SU-DHL-6 (cell line): ENCODE results near the gene PANX2.

ENCODE experiments used
- H2AFZ ChIP-seq: fragments of 200-600 bp; sonication (generic); 2 replicates; pipeline ENCODE4 v1.6.1; 2014; ENCODE audit warnings: low read depth, mild to moderate bottlenecking, moderate library complexity, mixed read lengths, antibody characterized with exemption, low read length; ENCODE audit not compliant: severe bottlenecking
- H3F3A ChIP-seq: fragments of 200-600 bp; shearing (Covaris generic); 2 replicates; pipeline ENCODE4 v1.6.0; 2016; ENCODE audit warnings: antibody characterized with exemption, mild to moderate bottlenecking; ENCODE audit not compliant: insufficient read depth
- H3K27ac ChIP-seq: fragments of 200-600 bp; sonication (generic); 2 replicates; pipeline ENCODE4 v1.5.1; 2016; ENCODE audit warnings: low read depth, mild to moderate bottlenecking, low read length, moderate library complexity, mixed read lengths
- H3K27me3 ChIP-seq: fragments of 200-600 bp; sonication (generic), shearing (Covaris generic); 2 replicates; pipeline ENCODE4 v1.6.0; 2014; ENCODE audit warnings: mild to moderate bottlenecking, low read length
- H3K36me3 ChIP-seq: fragments of 200-600 bp; sonication (generic); 2 replicates; pipeline ENCODE4 v1.6.1; 2014; ENCODE audit warnings: mild to moderate bottlenecking, low read length, mixed read lengths
- H3K4me2 ChIP-seq: fragments of 300-600, 200-600 bp; shearing (Covaris generic), sonication (generic); 2 replicates; pipeline ENCODE4 v1.6.0; 2014; ENCODE audit warnings: low read length, low read depth, mild to moderate bottlenecking; ENCODE audit not compliant: poor library complexity, severe bottlenecking
- H3K4me3 ChIP-seq: fragments of 200-600 bp; sonication (generic); 2 replicates; pipeline ENCODE4 v1.5.1; 2014; ENCODE audit warnings: antibody characterized with exemption, low read length, mild to moderate bottlenecking, mixed read lengths; ENCODE audit not compliant: insufficient read depth, poor library complexity, severe bottlenecking
- H3K79me2 ChIP-seq: fragments of 200-600 bp; sonication (generic); 2 replicates; pipeline ENCODE4 v1.6.1; 2014; ENCODE audit warnings: mild to moderate bottlenecking, low read length, moderate library complexity; ENCODE audit not compliant: insufficient read depth
- H3K9ac ChIP-seq: fragments of 200-600 bp; sonication (generic); 2 replicates; pipeline ENCODE4 v1.7.0; 2014; ENCODE audit warnings: mild to moderate bottlenecking, low read length
- H3K9me2 ChIP-seq: fragments of 200-600 bp; sonication (generic); replicated peaks from 2 replicates; pipeline ENCODE4 v1.6.1; 2014; ENCODE audit warnings: low read length; ENCODE audit not compliant: insufficient read depth
- H3K9me3 ChIP-seq: fragments of 200-600 bp; sonication (generic); 2 replicates; pipeline ENCODE4 v1.6.1; 2014; ENCODE audit warnings: low read length, mixed read lengths; ENCODE audit not compliant: insufficient read depth
- H4K20me1 ChIP-seq: fragments of 200-600 bp; sonication (generic); 2 replicates; pipeline ENCODE4 v1.6.1; 2014; ENCODE audit warnings: low read depth, mild to moderate bottlenecking, antibody characterized with exemption, low read length, moderate library complexity, mixed read lengths
- CTCF ChIP-seq: fragments of 200-600 bp; sonication (generic); IDR thresholded peaks from one replicate; pipeline ENCODE4 v1.5.1; 2017; ENCODE audit warnings: antibody characterized with exemption, mild to moderate bottlenecking, low read length, moderate library complexity; ENCODE audit not compliant: insufficient read depth, poor library complexity, severe bottlenecking
- EZH2phosphoT487 ChIP-seq: fragments of 200-600 bp; sonication (generic), shearing (Covaris generic); conservative IDR thresholded peaks from 2 replicates; pipeline ENCODE4 v1.6.1; 2018; ENCODE audit warnings: mild to moderate bottlenecking, antibody characterized with exemption, low read length, moderate library complexity, mixed read lengths

The PANX2 gene

GRCh38 chr22:50220603-50221409, 50.3 kb downstream of the PANX2 start:
- no peaks in the 10 kb centered on the region for H3K36me3 ChIP-seq
- H2AFZ ChIP-seq = no peak overlapping the region
- TF ChIP-seq CTCF (no peak), EZH2phosphoT487 (no peak)
- H3K9ac ChIP-seq = no peak overlapping the region
- no peaks in the 10 kb centered on the region for H3F3A ChIP-seq
- no peaks in the 10 kb centered on the region for H3K79me2 ChIP-seq
- no peak overlapping the region for H3K4me2 ChIP-seq
- no peaks in the 10 kb centered on the region for H3K9me3 ChIP-seq
- no peak overlapping the region for H3K27ac ChIP-seq
- no peaks in the 10 kb centered on the region for H3K27me3 ChIP-seq
- no peaks in the 10 kb centered on the region for H3K9me2 ChIP-seq
- H4K20me1 ChIP-seq = no peaks in the 10 kb centered on the region
- H3K4me3 ChIP-seq = no peak overlapping the region

DNA sequence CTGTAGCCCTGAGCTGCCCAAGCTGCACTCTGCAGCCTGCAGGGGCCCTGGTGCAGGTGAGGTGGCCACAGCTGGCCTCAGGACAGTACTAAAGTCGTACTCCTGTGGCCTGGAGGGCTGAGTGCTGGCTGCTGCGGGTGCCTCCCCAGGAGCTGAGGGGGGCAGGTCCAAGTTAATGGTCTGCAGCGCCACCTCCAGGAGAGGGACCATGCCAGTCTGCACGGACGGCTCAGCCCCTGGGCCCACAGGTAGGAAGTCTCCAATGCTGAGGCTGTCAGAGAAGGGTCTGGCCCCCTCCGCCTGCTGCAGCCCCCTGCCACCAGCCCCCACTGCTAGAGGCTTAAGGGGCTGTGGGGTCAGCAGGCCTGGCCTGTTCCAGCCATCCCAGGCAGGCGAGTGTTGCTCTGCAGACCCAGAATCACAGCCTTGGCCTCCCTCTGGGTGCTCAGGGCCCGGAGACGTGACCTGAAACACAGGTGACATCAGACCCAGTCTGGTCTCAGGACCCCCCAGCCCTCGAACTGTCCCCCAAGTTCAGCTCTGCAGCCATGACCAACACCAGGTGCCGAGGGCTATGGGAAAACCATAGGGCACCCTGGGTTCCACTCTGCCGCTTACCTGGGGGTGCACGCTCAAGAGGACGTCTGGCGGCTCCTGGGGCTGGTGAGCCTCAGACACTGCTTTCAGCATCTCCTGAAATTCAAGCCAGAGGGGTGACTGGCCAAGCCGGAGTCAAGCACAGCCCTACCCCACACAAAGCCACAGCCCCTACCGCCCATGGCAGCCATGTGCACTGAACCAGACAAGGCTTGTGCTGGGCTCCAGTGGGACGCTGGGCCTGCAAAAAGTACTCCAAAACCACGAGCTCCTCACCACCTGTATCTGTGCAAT, 51.1 kb downstream of the PANX2 start:
- TF ChIP-seq EZH2phosphoT487 (no peak), CTCF (no peak)
- no peaks in the 10 kb centered on the region for H3K9me2 ChIP-seq
- H4K20me1 ChIP-seq = no peaks in the 10 kb centered on the region
- H3K4me2 ChIP-seq = no peak overlapping the region
- no peak overlapping the region for H2AFZ ChIP-seq
- H3K9ac ChIP-seq = no peak overlapping the region
- H3K79me2 ChIP-seq = no peaks in the 10 kb centered on the region
- H3K4me3 ChIP-seq = no peak overlapping the region
- H3K27me3 ChIP-seq = no peaks in the 10 kb centered on the region
- H3K36me3 ChIP-seq = no peaks in the 10 kb centered on the region
- no peak overlapping the region for H3K27ac ChIP-seq
- H3K9me3 ChIP-seq = no peaks in the 10 kb centered on the region
- H3F3A ChIP-seq = no peaks in the 10 kb centered on the region

- Histone ChIP-seq H3K9me2 (no peaks in the 10 kb centered on the region), H3K27me3 (no peaks in the 10 kb centered on the region), H3K4me3 (no peak overlapping the region), H3K9me3 (no peaks in the 10 kb centered on the region), H4K20me1 (no peaks in the 10 kb centered on the region), H3K79me2 (no peaks in the 10 kb centered on the region), H3F3A (no peaks in the 10 kb centered on the region), H3K4me2 (no peak overlapping the region), H2AFZ (no peak overlapping the region), H3K9ac (no peak overlapping the region), H3K36me3 (no peaks in the 10 kb centered on the region), H3K27ac (no peak overlapping the region)
- TF ChIP-seq EZH2phosphoT487 (no peak), CTCF (no peak)
Measured at GRCh38 chr22:50222508-50222907, 52.0 kb downstream of the PANX2 start.
